H1 (cell line): Measurements from ENCODE around the gene CHAD. TPM values are rescaled to one million over a fixed set of nuclear protein-coding genes. Genes with fewer than 3 reads are reported as not detected.

Experiments used
- CTCF ChIA-PET: fragments of 300-600 bp; sonication (Branson Sonifier 250); formaldehyde crosslinking; loops from one replicate; lab custom pipeline; 2021; ENCODE audit not compliant: partially characterized antibody; lab: Charles Lee
- POLR2A ChIA-PET: fragments of 300-600 bp; sonication (Branson Sonifier 250); formaldehyde crosslinking; loops from one replicate; lab custom pipeline; 2021; ENCODE audit warnings: inconsistent platforms; ENCODE audit not compliant: partially characterized antibody; lab: Charles Lee
- DNase-seq, 2 experiments: peaks; one replicate each; pipeline versions ENCODE4 v3.0.0 to v3.0.0-alpha.2; 2010 to 2022; ENCODE audit warnings: low spot score in 2 of 2, low read depth in 1 of 2, mixed read lengths in 1 of 2
- FAIRE-seq: peaks from 2 replicates; lab custom pipeline; 2011; peaks lifted over from hg19 to GRCh38; lab: Jason Lieb, UNC
- H2AFZ ChIP-seq: 2 replicates; pipeline ENCODE4 v1.8.1; 2012; ENCODE audit warnings: low read length, inconsistent platforms
- H2AK5ac ChIP-seq: 2 replicates; pipeline ENCODE4 v1.6.1; 2013; ENCODE audit warnings: low read depth, low read length
- H2BK120ac ChIP-seq: replicated peaks from 2 replicates; pipeline ENCODE3; 2013; ENCODE audit warnings: low read depth, low read length, inconsistent platforms
- H2BK12ac ChIP-seq: 2 replicates; pipeline ENCODE4 v1.6.1; 2013; ENCODE audit warnings: low read depth, low read length
- H2BK15ac ChIP-seq: 2 replicates; pipeline ENCODE4 v1.6.1; 2013; ENCODE audit warnings: low read length
- H2BK20ac ChIP-seq: 2 replicates; pipeline ENCODE4 v1.6.1; 2013; ENCODE audit warnings: low read length
- H2BK5ac ChIP-seq: 2 replicates; pipeline ENCODE4 v1.6.1; 2013; ENCODE audit warnings: low read depth, low read length
- H3K14ac ChIP-seq: 2 replicates; pipeline ENCODE4 v1.6.1; 2013; ENCODE audit warnings: inconsistent platforms; ENCODE audit not compliant: insufficient read length
- H3K18ac ChIP-seq: 2 replicates; pipeline ENCODE4 v1.6.1; 2013; ENCODE audit warnings: low read length; ENCODE audit errors: extremely low read depth
- H3K23ac ChIP-seq: 2 replicates; pipeline ENCODE4 v1.6.1; 2013; ENCODE audit warnings: inconsistent platforms; ENCODE audit not compliant: insufficient read length
- H3K23me2 ChIP-seq: 2 replicates; pipeline ENCODE4 v1.6.1; 2013; ENCODE audit warnings: low read depth, low read length
- H3K27ac ChIP-seq: 2 replicates; pipeline ENCODE4 v1.6.1; 2011; ENCODE audit warnings: low read depth, low read length, inconsistent platforms
- H3K27me3 ChIP-seq, 4 experiments: replicated peaks in 1 of 4; 1 replicate in 1 of 4; 2 replicates in 3 of 4; pipeline versions ENCODE4 v1.6.1 to v1.8.1; 2011 to 2013; ENCODE audit warnings: low read length in 3 of 4, mild to moderate bottlenecking in 3 of 4, inconsistent platforms in 2 of 4, mixed read lengths in 2 of 4, moderate library complexity in 1 of 4; ENCODE audit not compliant: control insufficient read depth in 3 of 4, insufficient read depth in 3 of 4; ENCODE audit errors: extremely low read depth in 1 of 4
- H3K36me3 ChIP-seq, 4 experiments: 2 replicates each; pipeline versions ENCODE4 v1.6.1 to v1.8.1; 2011 to 2013; ENCODE audit warnings: mild to moderate bottlenecking in 4 of 4, low read length in 3 of 4, moderate library complexity in 2 of 4, control low read depth in 1 of 4, inconsistent platforms in 1 of 4; ENCODE audit not compliant: insufficient read depth in 4 of 4, control insufficient read depth in 2 of 4
- H3K4ac ChIP-seq: replicated peaks from 2 replicates; pipeline ENCODE3; 2013; ENCODE audit warnings: low read length, low read depth, mixed read lengths, inconsistent platforms; ENCODE audit not compliant: insufficient read length
- H3K4me1 ChIP-seq, 4 experiments: replicated peaks in 1 of 4; 1 replicate in 1 of 4; 2 replicates in 3 of 4; pipeline versions ENCODE4 v1.6.1 to v1.8.1; 2011 to 2013; ENCODE audit warnings: low read length in 3 of 4, inconsistent platforms in 2 of 4, mixed read lengths in 1 of 4; ENCODE audit not compliant: insufficient read depth in 4 of 4, control insufficient read depth in 3 of 4
- H3K4me2 ChIP-seq, 2 experiments: 2 replicates each; pipeline versions ENCODE4 v1.6.1 to v1.8.1; 2011 to 2013; ENCODE audit warnings: low read depth in 2 of 2, low read length in 2 of 2, control low read depth in 1 of 2, inconsistent platforms in 1 of 2, mild to moderate bottlenecking in 1 of 2; ENCODE audit not compliant: insufficient read depth in 1 of 2
- H3K4me3 ChIP-seq, 4 experiments: fragments of 200-600, 300-600 bp in 1 of 4; sonication (generic), shearing (Covaris generic), sonication (Bioruptor Twin) in 1 of 4; 2 replicates each; pipeline versions ENCODE4 v1.5.1 to v1.8.1; 2011 to 2016; ENCODE audit warnings: low read length in 4 of 4, low read depth in 3 of 4, control low read depth in 2 of 4, inconsistent platforms in 2 of 4, mild to moderate bottlenecking in 2 of 4, mixed read lengths in 1 of 4, moderate library complexity in 1 of 4; ENCODE audit not compliant: insufficient read depth in 2 of 4; ENCODE audit errors: extremely low read depth in 1 of 4
- H3K56ac ChIP-seq: replicated peaks from 2 replicates; pipeline ENCODE3; 2013; ENCODE audit warnings: low read depth, mild to moderate bottlenecking, mixed read lengths, low read length, inconsistent platforms; ENCODE audit not compliant: insufficient read length
- H3K79me1 ChIP-seq: 2 replicates; pipeline ENCODE4 v1.6.1; 2013; ENCODE audit warnings: low read depth, low read length, control low read depth
- H3K79me2 ChIP-seq, 2 experiments: 2 replicates each; pipeline versions ENCODE4 v1.6.1 to v1.8.1; 2012 to 2013; ENCODE audit warnings: low read length in 2 of 2, mild to moderate bottlenecking in 2 of 2, inconsistent platforms in 1 of 2; ENCODE audit not compliant: insufficient read depth in 2 of 2, control insufficient read depth in 1 of 2
- H3K9ac ChIP-seq, 4 experiments: replicated peaks in 1 of 4; 1 replicate in 1 of 4; 2 replicates in 3 of 4; pipeline versions ENCODE4 v1.6.1 to v1.8.1; 2011 to 2013; ENCODE audit warnings: low read depth in 3 of 4, low read length in 3 of 4, control low read depth in 2 of 4, mild to moderate bottlenecking in 2 of 4, moderate library complexity in 2 of 4, inconsistent platforms in 1 of 4; ENCODE audit errors: extremely low read depth in 1 of 4
- H3K9me3 ChIP-seq, 2 experiments: 2 replicates each; pipeline versions ENCODE4 v1.6.1 to v1.8.1; 2012 to 2013; ENCODE audit warnings: mild to moderate bottlenecking in 2 of 2, moderate library complexity in 2 of 2, control low read depth in 1 of 2, inconsistent platforms in 1 of 2, low read depth in 1 of 2, low read length in 1 of 2, mixed read lengths in 1 of 2; ENCODE audit not compliant: insufficient read depth in 2 of 2
- H4K20me1 ChIP-seq, 2 experiments: replicated peaks in 1 of 2; 2 replicates each; pipeline versions ENCODE3 to v1.8.1; 2011 to 2013; ENCODE audit warnings: inconsistent platforms in 2 of 2, low read length in 2 of 2, mild to moderate bottlenecking in 1 of 2; ENCODE audit not compliant: insufficient read depth in 2 of 2, control insufficient read depth in 1 of 2
- H4K5ac ChIP-seq: 2 replicates; pipeline ENCODE4 v1.6.1; 2013; ENCODE audit warnings: low read length, low read depth, mixed read lengths, inconsistent platforms; ENCODE audit not compliant: insufficient read length
- H4K8ac ChIP-seq: 2 replicates; pipeline ENCODE4 v1.8.0; 2013; ENCODE audit warnings: mild to moderate bottlenecking, moderate library complexity, low read length, inconsistent platforms; ENCODE audit not compliant: insufficient read depth; ENCODE audit errors: extremely low read depth
- H4K91ac ChIP-seq: replicated peaks from 2 replicates; pipeline ENCODE3; 2013; ENCODE audit warnings: low read length, mixed read lengths, inconsistent platforms; ENCODE audit not compliant: insufficient read length
- SIX5 ChIP-seq: IDR thresholded peaks from 2 replicates; pipeline ENCODE4 v1.6.1; 2011; ENCODE audit warnings: mild to moderate bottlenecking, low read depth, low read length
- WGBS, 2 experiments: shearing (Covaris generic) in 1 of 2; methylation state at CpG; one replicate each; pipeline versions ENCODE4 v1.1.6 to v1.1.7; 2013 to 2015; ENCODE audit warnings: low lambda C conversion rate in 2 of 2, mixed read lengths in 2 of 2, inconsistent platforms in 1 of 2, low coverage in 1 of 2, missing lambda C conversion rate in 1 of 2; ENCODE audit not compliant: insufficient replicate concordance in 2 of 2, insufficient coverage in 1 of 2, insufficient read length in 1 of 2; ENCODE audit errors: extremely low coverage in 1 of 2, missing lambda C conversion rate in 1 of 2; 5-methylcytosine and 5-hydroxymethylcytosine counted together
- polyA plus RNA-seq, 7 experiments: library from polyadenylated mRNA; depleted of rRNA in 3 of 7; stranded (reverse) in 5 of 7; unstranded in 2 of 7; fragments of >200 nt in 5 of 7; fragments of 200-250 nt in 2 of 7; gene quantifications; 1 replicate in 5 of 7; 2 replicates in 1 of 7; 4 replicates in 1 of 7; pipeline versions ENCODE4 v1.2.1 to v1.2.3, GENCODE V29; 2011 to 2013; ENCODE audit warnings: missing spikeins in 2 of 7, mixed read lengths in 2 of 7
- total RNA-seq: library from RNA; stranded (reverse); fragmentation: NEBNext Ultra II Directional; extraction: Animal tissue kit (Norgen Biotek cat#: 25700); gene quantifications from 2 replicates; pipeline ENCODE4 v1.2.1, GENCODE V29; 2021
- TF ChIP-seq, protein P1 (sequence below): IDR thresholded peaks from 2 replicates; pipeline ENCODE4 v1.6.1; 2011; ENCODE audit warnings: low read depth, mild to moderate bottlenecking, low read length; ENCODE audit not compliant: insufficient read depth

Gene CHAD
- total and polyA plus RNA-seq, 2 of the 8 experiments (the other 6 are each of a cell fraction or from before 2014, with no cell fraction given) = 0.03 TPM; not detected in 1

DNA sequence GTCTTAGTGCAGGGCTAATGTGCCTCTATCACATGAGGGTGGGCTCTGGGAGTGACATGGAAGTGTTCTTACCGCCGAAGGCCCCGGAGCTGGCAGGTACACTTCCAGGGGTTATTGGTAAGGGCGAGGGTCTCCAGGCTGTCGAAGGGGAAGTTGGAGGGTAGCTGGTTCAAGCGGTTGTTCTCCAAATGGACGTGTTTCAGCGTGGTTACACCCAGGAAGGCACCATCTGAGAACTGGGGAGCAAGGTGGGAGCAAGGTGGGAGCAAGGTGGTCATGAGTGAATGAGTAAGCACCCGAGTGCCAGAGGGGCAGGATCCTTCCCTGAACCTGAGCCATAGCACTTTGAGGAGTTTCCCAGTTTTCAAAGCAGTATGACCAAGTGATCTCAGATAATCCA is 3.0 kb downstream of the CHAD start:
- 87% methylated on average over 9 of the region's 9 CpGs; no CpG with 5 or more reads in 1 of the 2 experiments for WGBS, 2 experiments
- CTCF ChIA-PET = interaction anchor here (0.6 to 1.6 kb wide), 3 partner anchors 27 to 438 kb away, joined by 3 to 5 read pairs (median 3); partner anchors contain the start of gene LRRC59
- no peak for FAIRE-seq

More for the DNA sequence above, 3.0 kb downstream of the CHAD start:
- H3K4me1 ChIP-seq = peaks cover 0 to 17% (median 7%) of the 10 kb centered on the region in 4 experiments; a peak in 6 of 7 replicates
- no peaks in the 10 kb centered on the region for H3K79me1 ChIP-seq
- no peak overlapping the region for H2AK5ac ChIP-seq
- no peak overlapping the region for H4K8ac ChIP-seq
- peaks cover 8 to 35% (median 27%) of the 10 kb centered on the region in 4 experiments; a peak in 6 of 7 replicates for H3K27me3 ChIP-seq
- H2BK5ac ChIP-seq = no peak overlapping the region; the same call in 1 of the 2 replicates
- H3K23me2 ChIP-seq = peaks cover 7% of the 10 kb centered on the region; the same call in 1 of the 2 replicates
- H3K14ac ChIP-seq = no peak overlapping the region
- H3K4me3 ChIP-seq = no peak overlapping the region
- no peak overlapping the region for H2BK120ac ChIP-seq
- no peak overlapping the region for H3K56ac ChIP-seq
- no peak overlapping the region for H4K5ac ChIP-seq
- H2BK20ac ChIP-seq = no peak overlapping the region
- no peaks in the 10 kb centered on the region for H3K9me3 ChIP-seq
- no peak overlapping the region for H3K18ac ChIP-seq
- no peak overlapping the region for H4K91ac ChIP-seq
- DNase-seq = no peak
- no peak overlapping the region for H3K4ac ChIP-seq
- POLR2A ChIA-PET = interaction anchor here (1.1 kb wide), 1 partner anchor 84 kb away, joined by 3 read pairs; no protein-coding TSS in a partner anchor
- H2BK15ac ChIP-seq = no peak overlapping the region; the same call in 1 of the 2 replicates
- peaks cover 0 to 12% of the 10 kb centered on the region in 2 experiments for H4K20me1 ChIP-seq
- H3K9ac ChIP-seq = no peak overlapping the region
- H3K36me3 ChIP-seq = no peaks in the 10 kb centered on the region; a peak in 1 of 8 replicates
- H2BK12ac ChIP-seq = no peak overlapping the region
- H3K27ac ChIP-seq = no peak overlapping the region
- no peak overlapping the region for H2AFZ ChIP-seq
- H3K23ac ChIP-seq = no peak overlapping the region
- no peaks in the 10 kb centered on the region for H3K79me2 ChIP-seq
- TF ChIP-seq SIX5 = no peak
- TF ChIP-seq, protein P1, sequence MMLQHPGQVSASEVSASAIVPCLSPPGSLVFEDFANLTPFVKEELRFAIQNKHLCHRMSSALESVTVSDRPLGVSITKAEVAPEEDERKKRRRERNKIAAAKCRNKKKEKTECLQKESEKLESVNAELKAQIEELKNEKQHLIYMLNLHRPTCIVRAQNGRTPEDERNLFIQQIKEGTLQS = no peak
- H3K4me2 ChIP-seq = no peak overlapping the region
